HG03575 (cell line): Measurements from ENCODE around the gene R3HDM2.
A peak's percentile ranks its signal among the peaks of the same experiment; 100 is the strongest.
"Not testable (repeated sequence)": the region's sequence is repeated elsewhere in the genome, so short reads cannot be mapped to it uniquely, and the experiment has no call there.

Source experiments
- ATAC-seq: cut with Tn5 transposase; IDR thresholded peaks from one replicate; pipeline ENCODE4 v1.9.1; 2021; ENCODE audit not compliant: unreplicated experiment, insufficient number of reproducible peaks, low FRiP score; ENCODE audit errors: extremely low read depth

The R3HDM2 gene

DNA sequence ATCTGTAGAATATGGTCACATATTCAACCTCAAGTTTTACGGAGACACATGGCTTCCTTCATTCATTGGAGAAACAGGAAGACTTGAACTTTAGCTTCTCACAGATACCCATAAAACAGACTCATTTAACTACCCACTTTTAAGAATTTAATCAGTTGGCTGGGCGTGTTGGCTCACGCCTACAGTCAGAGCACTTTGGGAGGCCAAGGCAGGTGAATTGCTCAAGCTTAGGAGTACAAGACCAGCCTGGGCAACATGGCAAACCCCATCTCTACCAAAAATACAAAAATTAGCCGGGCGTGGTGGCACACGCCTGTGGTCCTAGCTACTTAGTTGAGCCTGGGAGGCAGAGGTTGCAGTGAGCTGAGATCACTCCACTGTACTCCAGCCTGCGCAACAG, 115.2 kb downstream of the R3HDM2 start:
- ATAC-seq = no peak

DNA sequence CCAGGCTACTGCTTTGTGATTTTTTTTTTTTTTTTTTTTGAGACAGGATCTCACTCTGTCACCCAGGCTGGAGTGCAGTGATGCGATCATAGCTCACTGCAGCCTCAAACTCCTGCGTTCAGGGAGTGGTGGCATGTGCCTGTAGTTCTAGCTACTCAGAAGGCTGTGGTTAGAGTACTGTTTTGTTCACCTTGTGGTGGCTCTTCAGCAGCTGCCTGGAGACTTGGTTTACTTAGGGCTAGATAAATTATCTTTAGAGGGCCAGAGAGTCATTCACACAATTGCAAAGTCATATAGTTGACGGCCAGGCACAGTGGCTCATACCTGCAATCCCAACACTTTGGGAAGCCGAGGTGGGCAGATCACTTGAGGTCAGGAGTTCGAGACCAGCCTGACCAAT, 118.6 kb downstream of the R3HDM2 start:
- ATAC-seq = not testable (repeated sequence)

DNA sequence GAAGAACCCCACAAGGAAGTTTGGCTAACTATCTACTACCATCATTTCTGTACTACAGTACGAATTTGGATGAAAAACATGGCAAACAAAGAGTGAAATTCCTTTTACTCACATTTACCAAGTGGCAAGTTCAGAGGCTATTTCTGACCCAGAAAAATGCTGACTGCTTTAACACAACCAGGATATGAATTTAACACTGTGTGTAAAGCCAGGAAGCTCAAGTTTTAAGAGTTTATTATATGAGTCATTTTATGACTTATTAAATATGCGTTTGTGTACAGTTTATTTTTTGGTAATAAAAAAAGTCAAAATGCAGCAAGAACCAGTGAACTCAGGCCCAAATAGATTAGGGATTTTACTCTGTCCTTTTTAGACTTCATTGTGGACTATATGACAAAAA, 121.4 kb downstream of the R3HDM2 start:
- ATAC-seq = no peak

DNA sequence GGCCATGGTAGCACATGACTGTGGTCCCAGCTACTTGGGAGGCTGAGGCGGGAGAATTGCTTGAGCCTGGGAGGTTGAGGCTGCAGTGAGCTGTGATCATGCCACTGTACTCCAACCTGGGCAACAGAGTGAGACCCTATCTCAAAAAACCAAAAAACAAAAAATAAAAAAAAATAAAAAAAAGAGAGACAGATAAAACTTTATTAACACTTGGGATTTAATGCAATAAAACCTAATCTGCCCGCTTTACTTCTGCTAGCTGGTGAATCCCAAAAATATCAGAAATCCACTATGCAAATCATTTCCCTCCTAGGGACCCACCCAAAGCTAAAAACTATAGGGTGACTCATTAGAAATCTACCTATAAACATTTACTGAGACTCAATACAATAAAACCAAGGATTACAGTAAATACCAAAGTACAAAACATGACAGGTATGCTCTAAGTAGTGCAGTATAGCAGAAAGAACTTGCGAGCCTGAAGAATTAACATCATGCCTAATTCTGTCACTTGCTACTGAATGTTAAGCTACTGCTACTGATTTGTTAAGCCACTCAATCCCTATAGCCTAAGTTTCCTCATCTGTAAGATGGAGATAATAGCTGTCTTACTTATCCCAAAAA, 129.8 kb downstream of the R3HDM2 start:
- ATAC-seq = no peak

DNA sequence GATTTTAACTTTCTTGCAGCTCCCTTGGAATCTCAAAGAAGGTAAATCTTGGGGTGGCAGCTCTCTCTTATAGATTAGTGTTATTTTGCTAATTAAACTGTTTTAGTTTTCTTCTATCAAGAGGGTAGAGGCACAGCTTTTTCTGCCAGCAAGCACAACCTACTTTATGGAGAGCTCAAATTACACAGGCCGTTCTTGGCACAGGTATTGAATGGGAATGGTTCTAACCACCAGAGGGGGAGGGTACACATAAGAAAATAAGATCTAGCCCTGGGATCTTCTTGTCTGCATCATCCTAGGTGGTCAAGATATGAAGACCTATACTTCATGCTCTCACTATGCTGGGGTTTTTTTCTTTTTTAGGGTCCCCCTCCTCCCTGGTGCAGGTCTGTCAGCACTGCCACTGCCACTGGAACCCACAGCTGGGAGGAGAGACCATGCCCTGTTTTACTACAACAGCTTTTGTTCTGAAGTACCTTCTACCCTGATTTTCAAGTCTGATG, 131.3 kb downstream of the R3HDM2 start:
- no peak for ATAC-seq

DNA sequence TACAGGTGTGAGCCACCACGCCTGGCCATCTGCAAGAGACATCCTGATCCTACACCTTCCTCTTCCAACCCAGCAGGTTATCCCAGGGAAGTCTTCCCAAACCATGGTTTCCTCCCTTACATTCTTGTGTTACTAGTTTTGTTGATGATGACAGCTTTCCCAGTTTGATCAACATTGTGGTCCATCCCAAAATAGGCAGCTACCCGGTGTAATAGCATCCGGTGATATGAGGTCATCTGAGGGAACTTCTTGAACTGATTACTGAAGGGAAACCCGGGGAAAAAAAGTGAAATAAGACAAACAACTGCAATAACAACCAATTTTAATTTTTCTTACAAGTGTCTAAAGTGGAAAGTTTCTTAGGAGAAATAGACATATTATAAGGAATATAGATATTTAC, 134.6 kb downstream of the R3HDM2 start:
- no peak for ATAC-seq

DNA sequence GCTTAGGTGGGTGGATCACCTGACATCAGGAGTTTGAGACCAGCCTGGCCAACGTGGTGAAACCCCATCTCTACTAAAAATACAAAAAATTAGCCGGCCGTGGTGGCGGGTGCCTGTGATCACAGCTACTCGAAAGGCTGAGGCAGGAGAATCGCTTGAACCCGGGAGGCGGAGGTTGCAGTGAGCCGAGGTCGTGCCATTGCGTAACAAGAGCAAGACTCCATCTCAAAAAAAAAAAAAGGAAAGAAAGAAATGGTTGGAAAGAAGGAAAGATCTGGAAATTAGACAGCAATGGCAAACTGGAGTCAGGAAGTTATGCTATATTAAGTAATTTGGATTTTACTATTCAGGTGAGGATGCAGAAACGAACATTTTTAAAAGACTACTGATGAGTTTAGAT, 148.8 kb downstream of the R3HDM2 start:
- not testable (repeated sequence) for ATAC-seq

DNA sequence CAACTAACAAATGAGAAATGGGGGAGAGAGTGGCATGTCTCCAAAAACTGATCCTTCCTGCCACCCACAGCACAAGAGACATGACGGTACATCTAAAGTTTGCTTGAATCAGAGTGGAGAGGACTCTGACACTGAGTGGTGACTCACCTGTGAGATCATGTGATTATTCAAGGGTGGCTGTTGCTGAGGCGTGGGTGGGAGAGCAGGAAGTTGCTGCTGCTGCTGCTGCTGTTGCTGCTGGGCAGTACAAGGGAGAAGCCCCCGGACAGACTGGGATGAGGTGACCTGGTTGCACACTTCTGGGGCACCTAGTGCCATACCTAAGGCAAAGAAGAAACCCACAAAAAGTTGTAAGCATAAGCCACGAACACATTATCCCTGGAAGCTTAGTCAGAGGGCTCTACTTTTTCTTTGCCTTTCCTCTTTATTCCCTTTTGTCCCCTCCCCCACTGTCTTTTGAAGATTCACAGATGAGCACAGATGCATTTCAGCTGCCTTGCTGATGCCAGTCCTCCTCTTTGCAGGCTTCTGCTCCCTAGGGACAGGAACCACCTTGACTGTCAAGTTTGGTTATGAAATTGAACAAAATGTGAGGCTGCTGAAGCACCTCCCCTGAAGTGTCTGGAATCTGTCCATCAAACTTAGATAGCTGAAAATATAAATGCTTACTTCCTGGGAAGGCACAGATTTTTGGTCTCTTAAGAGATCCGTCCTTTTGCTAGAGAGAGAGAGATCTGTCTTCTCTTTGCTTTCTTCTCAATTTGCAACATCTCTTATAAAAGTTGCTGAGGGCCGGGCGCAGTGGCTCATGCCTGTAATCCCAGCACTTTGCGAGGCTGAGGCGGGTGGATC, 150.4 kb downstream of the R3HDM2 start:
- ATAC-seq = peak; percentile 53

DNA sequence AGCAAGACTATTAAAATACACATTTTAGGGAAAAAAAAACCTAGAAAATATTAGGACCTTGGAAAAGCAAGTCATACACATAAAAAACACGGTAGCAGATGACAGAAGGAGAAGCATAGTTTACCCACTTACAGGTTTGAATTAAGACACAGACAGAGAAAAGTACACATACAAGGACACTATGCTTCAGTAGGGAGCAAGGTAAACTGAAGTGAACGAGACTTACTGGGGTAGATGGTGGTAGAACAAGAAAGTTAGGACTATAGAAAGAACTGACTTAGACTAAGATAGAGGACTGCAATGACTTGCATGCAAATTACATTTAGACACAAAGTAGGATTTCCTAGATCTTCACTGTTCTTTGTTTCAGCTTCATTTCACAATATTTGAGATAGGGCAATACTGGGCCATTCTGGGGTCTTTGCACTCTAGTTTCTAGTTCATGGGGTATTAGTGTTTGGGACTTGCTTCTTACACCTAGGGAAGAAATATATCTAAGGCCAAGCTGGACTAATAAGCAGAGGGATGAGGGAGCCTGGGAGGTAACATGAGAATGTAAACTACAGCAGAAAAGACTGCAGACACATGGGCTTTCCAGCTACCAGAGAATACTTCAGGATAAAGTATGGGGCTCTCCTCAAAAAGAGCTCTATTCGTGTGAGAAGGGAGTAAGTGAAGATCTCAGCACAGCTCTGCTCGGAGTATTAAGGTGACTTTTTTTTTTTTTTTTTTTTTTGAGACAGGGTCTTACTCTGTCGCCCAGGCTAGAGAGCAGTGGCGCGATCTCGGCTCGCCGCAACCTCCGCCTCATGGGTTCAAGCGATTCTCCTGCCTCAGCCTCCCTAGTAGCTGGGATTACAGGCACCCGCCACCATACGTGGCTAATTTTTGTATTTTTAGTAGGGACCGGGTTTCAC, 152.1 kb downstream of the R3HDM2 start:
- ATAC-seq = no peak

DNA sequence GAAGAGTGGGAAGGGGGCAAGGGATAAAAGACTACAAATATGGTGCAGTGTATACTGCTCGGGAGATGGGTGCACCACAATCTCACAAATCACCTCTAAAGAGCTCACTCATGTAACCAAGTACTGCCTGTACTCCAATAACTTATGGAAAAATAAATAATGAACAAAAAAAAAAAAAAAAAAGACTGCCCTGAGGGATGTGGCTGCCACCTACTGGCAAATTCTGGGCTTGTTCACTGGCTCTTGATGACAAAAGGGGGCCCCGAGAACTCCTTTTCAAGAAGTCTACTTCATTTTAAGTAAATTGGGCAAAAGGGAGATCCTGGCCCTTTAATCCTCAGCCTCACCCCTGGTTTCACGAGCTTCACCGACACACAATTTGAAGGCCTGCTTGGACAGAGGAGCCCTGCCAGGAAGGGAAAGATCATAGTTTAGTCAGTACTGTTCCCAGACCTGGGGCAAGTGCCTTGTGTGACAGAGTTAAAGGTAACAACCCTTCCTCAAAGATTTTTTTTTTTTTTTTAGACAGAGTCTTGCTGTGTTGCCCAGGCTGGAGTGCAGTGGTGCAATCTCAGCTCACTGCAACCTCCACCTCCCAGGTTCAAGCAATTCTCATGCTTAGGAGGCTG, 153.8 kb downstream of the R3HDM2 start:
- ATAC-seq = no peak

DNA sequence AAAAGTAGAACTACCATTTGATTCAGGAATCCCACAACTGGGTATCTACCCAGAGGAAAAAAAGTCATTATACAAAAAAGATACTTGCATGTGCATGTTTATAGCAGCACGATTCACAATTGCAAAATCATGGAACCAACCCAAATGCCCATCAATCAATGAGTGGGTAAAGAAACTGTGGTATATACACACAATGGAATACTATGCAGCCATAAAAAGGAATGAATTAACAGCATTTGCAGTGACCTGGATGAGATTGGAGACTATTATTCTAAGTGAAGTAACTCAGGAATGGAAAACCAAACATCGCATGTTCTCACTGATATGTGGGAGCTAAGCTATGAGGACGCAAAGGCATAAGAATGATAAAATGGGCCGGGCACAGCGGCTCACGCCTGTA, 154.6 kb downstream of the R3HDM2 start:
- ATAC-seq = not testable (repeated sequence)

DNA sequence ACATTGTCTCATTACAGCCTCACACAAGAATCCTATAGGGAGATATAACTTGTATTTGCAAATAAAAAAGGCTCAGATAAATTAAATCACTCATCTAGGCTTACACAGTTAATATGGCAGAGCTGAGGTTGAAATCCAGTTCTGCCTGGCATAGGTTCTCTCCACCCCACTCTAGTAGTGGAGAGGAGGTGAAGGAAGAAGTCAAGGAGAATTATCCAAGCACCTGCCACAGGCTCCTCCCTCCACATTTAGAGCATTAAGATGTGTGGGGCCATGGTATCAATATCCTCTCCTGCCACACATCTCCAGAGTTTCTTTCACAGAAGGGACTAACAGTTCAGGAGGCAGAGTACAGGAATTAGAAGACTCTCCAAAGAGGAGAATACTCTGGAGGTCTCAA, 157.3 kb downstream of the R3HDM2 start:
- ATAC-seq = no peak

DNA sequence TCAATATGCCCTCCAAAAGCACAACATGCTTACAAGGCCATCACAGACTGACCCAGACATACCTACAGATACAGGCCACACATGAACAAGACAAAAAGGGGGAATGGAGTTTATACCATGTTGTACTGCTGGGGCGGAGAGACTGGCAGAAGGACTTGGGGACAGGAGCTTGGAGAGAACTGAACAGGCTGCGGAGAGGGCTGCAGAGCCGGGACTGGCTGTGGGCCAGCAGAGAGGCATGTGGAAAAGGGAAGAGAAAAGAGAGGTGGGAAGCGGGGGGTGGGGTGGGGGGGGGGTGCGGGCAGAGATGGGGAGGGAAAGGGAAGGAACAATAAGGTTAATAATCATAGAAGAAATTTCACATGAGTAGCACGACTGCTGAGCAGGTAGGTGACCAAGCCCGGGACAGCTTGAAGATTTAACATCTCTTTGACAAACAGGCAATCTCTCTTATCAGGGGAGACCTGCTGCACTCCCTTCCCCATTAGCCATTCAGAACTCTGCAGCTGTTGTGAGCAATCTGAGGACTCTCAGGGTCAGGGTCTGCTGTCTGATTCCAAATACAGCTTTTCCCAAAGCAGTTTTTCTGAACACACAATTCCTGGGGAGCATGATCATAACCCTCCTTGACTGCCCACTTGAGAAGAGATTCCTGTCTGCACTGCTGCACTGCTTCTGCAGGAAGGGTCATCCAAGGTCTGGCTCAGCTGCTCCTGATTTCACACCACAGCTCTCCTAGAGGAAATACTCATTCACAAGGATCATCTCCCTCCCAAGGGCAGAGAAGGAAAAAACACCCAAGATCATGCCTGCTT, 158.3 kb downstream of the R3HDM2 start:
- no peak for ATAC-seq

DNA sequence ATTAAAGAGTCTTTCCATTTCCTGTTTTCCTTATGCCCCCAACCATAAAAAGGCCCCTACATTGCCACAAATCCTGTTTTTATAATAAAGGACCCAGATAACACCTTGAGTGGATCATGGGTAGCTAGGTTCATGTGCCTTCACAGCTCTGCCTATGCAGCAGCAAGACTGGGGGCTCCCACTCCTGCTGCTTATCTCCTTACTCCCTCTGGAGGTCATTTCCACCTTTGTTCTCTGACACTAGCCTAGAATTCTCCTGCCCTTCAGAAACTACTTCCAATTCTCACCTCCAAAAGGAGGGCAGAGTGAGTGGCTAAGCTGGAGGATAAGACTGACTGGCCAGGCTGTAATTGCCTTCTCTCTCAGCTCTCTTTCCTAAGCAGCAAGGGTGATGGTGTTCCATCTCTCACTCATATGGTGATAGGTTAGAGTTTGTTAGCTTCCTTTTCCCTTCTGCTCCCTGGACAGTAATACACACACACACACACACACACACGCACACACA, 159.8 kb downstream of the R3HDM2 start:
- no peak for ATAC-seq

DNA sequence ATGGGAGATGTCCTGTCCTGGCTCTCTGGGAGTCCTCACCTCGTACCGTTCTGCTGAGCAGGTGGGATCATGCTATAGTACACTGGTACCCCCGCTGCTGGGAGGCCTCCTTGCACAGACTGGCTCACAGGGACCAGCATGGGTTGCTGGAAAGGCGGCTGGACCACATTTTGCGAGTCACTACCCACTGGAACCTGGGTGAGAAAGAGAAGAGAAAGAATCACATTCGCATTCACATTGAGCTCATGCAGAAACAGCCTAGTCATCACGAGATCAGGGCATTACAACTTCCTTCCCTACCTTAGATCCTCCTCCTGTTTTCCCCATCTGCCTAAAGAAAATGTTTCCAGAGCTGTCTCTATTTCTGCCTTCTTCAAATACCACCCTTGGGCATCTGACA, 162.6 kb downstream of the R3HDM2 start:
- no peak for ATAC-seq

DNA sequence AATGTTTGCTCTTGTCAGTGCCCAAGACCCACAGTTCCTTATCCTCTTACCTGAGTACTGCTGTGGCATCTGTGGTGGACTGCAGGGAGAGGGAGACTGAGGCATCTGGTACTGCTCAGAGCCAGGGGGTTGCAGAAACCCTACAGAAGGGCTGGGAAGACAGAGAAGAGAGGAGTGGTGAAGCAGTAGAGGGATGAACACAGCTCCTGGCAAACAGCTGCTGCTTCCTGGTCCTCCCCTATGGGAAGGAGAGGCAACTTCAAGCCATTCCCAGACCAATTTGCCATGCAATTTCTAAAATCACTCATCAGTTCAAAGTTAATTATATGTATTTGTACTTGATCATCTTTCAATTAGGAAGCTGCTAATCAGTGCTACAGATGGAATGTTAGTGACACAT, 164.2 kb downstream of the R3HDM2 start:
- no peak for ATAC-seq

DNA sequence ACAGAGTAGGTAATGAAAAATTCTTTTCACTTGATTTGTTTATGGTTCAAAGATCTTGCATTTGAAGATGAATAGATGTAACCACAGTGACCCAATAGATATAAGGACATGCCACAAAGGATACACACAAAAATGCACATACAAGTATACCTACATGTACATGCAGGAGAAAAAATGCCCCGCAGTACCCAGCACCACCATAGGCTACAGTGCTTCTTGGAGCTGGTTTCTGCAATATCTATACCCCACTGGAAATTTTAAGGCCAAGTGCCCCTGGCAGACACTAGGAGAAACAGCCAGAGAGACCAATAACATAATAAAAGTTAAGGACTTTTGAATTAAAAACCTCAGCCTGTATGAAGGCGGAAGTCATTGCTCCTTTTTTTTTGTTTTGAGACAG, 167.7 kb downstream of the R3HDM2 start:
- ATAC-seq = no peak
